GM12878 (cell line): ENCODE measurements around the gene LAMA4. TPM values are rescaled to one million over a fixed set of nuclear protein-coding genes. Genes with fewer than 3 reads are reported as not detected.

Experiments used
- ATAC-seq: fragments of 200-7000 bp; cut with Tn5 transposase; 3 replicates; pipeline ENCODE4 v1.9.1; 2020; ENCODE audit warnings: mild to moderate bottlenecking, moderate library complexity
- BruUV-seq: library from RNA; stranded (reverse); fragments of 400-500 nt; replicated peaks from 2 replicates; lab custom pipeline; 2021; lab: Mats Ljungman, UMichigan
- CTCF ChIA-PET: fragments of 300-600 bp; sonication (Branson Sonifier 250); formaldehyde crosslinking; extraction: SDS; loops from one replicate; lab custom pipeline; 2021; ENCODE audit warnings: inconsistent platforms; lab: Yijun Ruan, JAX
- POLR2A ChIA-PET: fragments of 350-600 bp; formaldehyde crosslinking; extraction: SDS; loops from one replicate; lab custom pipeline; 2021; ENCODE audit warnings: inconsistent platforms; lab: Charles Lee
- RAD21 ChIA-PET: fragments of 300-600 bp; sonication (Branson Sonifier 250); formaldehyde crosslinking; loops from one replicate; lab custom pipeline; 2023; ENCODE audit warnings: antibody characterized with exemption; ENCODE audit not compliant: unreplicated experiment; lab: Charles Lee
- SMC1A ChIA-PET: fragments of 300-600 bp; sonication (Branson Sonifier 250); formaldehyde crosslinking; loops from one replicate; lab custom pipeline; 2023; ENCODE audit not compliant: unreplicated experiment, uncharacterized antibody; lab: Charles Lee
- DNase-seq: peaks from one replicate; pipeline ENCODE4 v3.0.0-alpha.2; 2011; ENCODE audit warnings: low read depth, low spot score
- FAIRE-seq: peaks from 3 replicates; lab custom pipeline; 2011; peaks lifted over from hg19 to GRCh38; lab: Jason Lieb, UNC
- H2AFZ ChIP-seq: 2 replicates; pipeline ENCODE4 v1.6.0; 2011; ENCODE audit warnings: low read depth, low read length, control low read depth; ENCODE audit not compliant: control insufficient read depth
- H3K27ac ChIP-seq: 2 replicates; pipeline ENCODE4 v1.5.1; 2011; ENCODE audit warnings: control low read depth; ENCODE audit not compliant: control insufficient read depth, insufficient read depth
- H3K27me3 ChIP-seq, 2 experiments: replicated peaks in 1 of 2; 2 replicates each; pipeline versions ENCODE4 v1.6.0 to v1.6.1; 2011; ENCODE audit warnings: low read length in 1 of 2; ENCODE audit not compliant: control insufficient read depth in 2 of 2, insufficient read depth in 2 of 2
- H3K36me3 ChIP-seq, 2 experiments: 2 replicates each; pipeline ENCODE4 v1.5.1; 2011; ENCODE audit warnings: low read length in 1 of 2; ENCODE audit not compliant: control insufficient read depth in 2 of 2, insufficient read depth in 2 of 2
- H3K4me1 ChIP-seq: 2 replicates; pipeline ENCODE4 v1.6.1; 2011; ENCODE audit warnings: mild to moderate bottlenecking, low read length, moderate library complexity, mixed read lengths; ENCODE audit not compliant: control insufficient read depth, insufficient read depth
- H3K4me2 ChIP-seq: 2 replicates; pipeline ENCODE4 v1.6.0; 2011; ENCODE audit warnings: control low read depth; ENCODE audit not compliant: control insufficient read depth, insufficient read depth
- H3K4me3 ChIP-seq: fragments of 200-600 bp; sonication (generic); 2 replicates; pipeline ENCODE4 v1.5.1; 2016
- H3K79me2 ChIP-seq: 2 replicates; pipeline ENCODE4 v1.6.0; 2011; ENCODE audit warnings: low read length; ENCODE audit not compliant: control insufficient read depth, insufficient read depth
- H3K9ac ChIP-seq: 2 replicates; pipeline ENCODE4 v1.8.0; 2011; ENCODE audit warnings: low read length, control low read depth, mixed read lengths; ENCODE audit not compliant: control insufficient read depth, insufficient read depth
- H3K9me3 ChIP-seq: replicated peaks from 3 replicates; pipeline ENCODE4 v1.5.1; 2011; ENCODE audit warnings: mild to moderate bottlenecking, low read length; ENCODE audit not compliant: control insufficient read depth, insufficient read depth
- H4K20me1 ChIP-seq: 2 replicates; pipeline ENCODE4 v1.6.0; 2011; ENCODE audit not compliant: control insufficient read depth, insufficient read depth
- ELK1 ChIP-seq: IDR thresholded peaks from 2 replicates; pipeline ENCODE4 v1.6.1; 2012; ENCODE audit warnings: low read depth, low read length, improper control_type of control experiment
- FOS ChIP-seq: IDR thresholded peaks from 3 replicates; pipeline ENCODE4 v1.6.1; 2011; ENCODE audit warnings: borderline replicate concordance; ENCODE audit not compliant: insufficient read length; ENCODE audit errors: extremely low read depth
- HSF1 ChIP-seq: fragments of 150-350 bp; IDR thresholded peaks from 2 replicates; pipeline ENCODE4 v1.6.1; 2014; ENCODE audit warnings: mild to moderate bottlenecking, low read depth, low read length
- MEF2B ChIP-seq: fragments of 450-650 bp; IDR thresholded peaks from 2 replicates; pipeline ENCODE4 v1.6.1; 2018; ENCODE audit warnings: mild to moderate bottlenecking, moderate library complexity; ENCODE audit not compliant: partially characterized antibody, poor library complexity, severe bottlenecking
- MLLT1 ChIP-seq: fragments of 450-650 bp; IDR thresholded peaks from 2 replicates; pipeline ENCODE4 v1.6.1; 2016; ENCODE audit warnings: mild to moderate bottlenecking
- MYB ChIP-seq: fragments of 150-350 bp; IDR thresholded peaks from 2 replicates; pipeline ENCODE4 v1.6.1; 2014; ENCODE audit warnings: mild to moderate bottlenecking, low read depth, low read length, borderline replicate concordance
- NR2F1 ChIP-seq: fragments of 450-650 bp; conservative IDR thresholded peaks from 2 replicates; pipeline ENCODE4 v1.6.1; 2017; ENCODE audit warnings: mild to moderate bottlenecking
- PML ChIP-seq: IDR thresholded peaks from 2 replicates; pipeline ENCODE4 v1.6.1; 2012; ENCODE audit warnings: low read length, inconsistent platforms
- TARDBP ChIP-seq: IDR thresholded peaks from 2 replicates; pipeline ENCODE4 v1.6.1; 2016; ENCODE audit warnings: borderline replicate concordance
- ZBTB33 ChIP-seq: fragments of 450-650 bp; IDR thresholded peaks from 2 replicates; pipeline ENCODE4 v1.6.1; 2017; ENCODE audit warnings: mild to moderate bottlenecking
- ZNF207 ChIP-seq: fragments of 450-650 bp; IDR thresholded peaks from 2 replicates; pipeline ENCODE4 v1.6.1; 2014; ENCODE audit warnings: antibody characterized with exemption, mild to moderate bottlenecking, borderline replicate concordance
- WGBS: methylation state at CpG from one replicate; pipeline ENCODE4 v1.1.6; 2016; ENCODE audit warnings: low lambda C conversion rate; ENCODE audit not compliant: insufficient replicate concordance, insufficient coverage; ENCODE audit errors: missing lambda C conversion rate; 5-methylcytosine and 5-hydroxymethylcytosine counted together
- in situ Hi-C: fragments of 300-500 bp; cut with MboI; formaldehyde crosslinking; loops from 9 replicates; pipeline ENCODE4 v1.14.3; 2018; ENCODE audit warnings: mixed read lengths
- intact Hi-C: fragments of 100-400 bp; cut with micrococcal nuclease; formaldehyde crosslinking; loops from one replicate; pipeline ENCODE4 v1.14.2; 2022; ENCODE audit not compliant: unreplicated experiment
- polyA plus RNA-seq, 11 experiments: library from polyadenylated mRNA; depleted of rRNA in 4 of 11; unstranded in 6 of 11; stranded (reverse) in 5 of 11; fragments of >200 nt; fragmentation: Nextera tagmentation in 4 of 11; fragmentation: Illumina TruSeq in 1 of 11; extraction: Ambion mirVana in 4 of 11; extraction: Trizol in 1 of 11; gene quantifications; 1 replicate in 1 of 11; 2 replicates in 10 of 11; pipeline versions ENCODE4 v1.2.1 to v1.2.3, GENCODE V29; 2011 to 2016; ENCODE audit warnings: inconsistent platforms in 2 of 11, missing spikeins in 2 of 11, low read depth in 1 of 11
- total RNA-seq, 4 experiments: library from RNA; depleted of rRNA in 3 of 4; stranded (reverse); fragments of >200 nt in 3 of 4; fragmentation: Illumina TruSeq in 1 of 4; extraction: Trizol in 1 of 4; gene quantifications; 2 replicates each; pipeline versions ENCODE4 v1.2.1 to v1.2.3, GENCODE V29; 2013 to 2021

LAMA4 gene
- total and polyA plus RNA-seq, 10 of the 15 experiments (the other 5 are each of a cell fraction or from before 2014, with no cell fraction given), result 0.11 to 0.21 (median 0.14) TPM; not detected in 7

GRCh38 chr6:112081569-112081968 is 172.8 kb downstream of the LAMA4 start:
- no peaks in the 10 kb centered on the region for H3K9me3 ChIP-seq
- no peak overlapping the region for H3K27ac ChIP-seq
- BruUV-seq, result no TSS peak
- intact Hi-C loops (no loop called here), in situ Hi-C loops (no loop called here)
- no peak overlapping the region for H3K4me3 ChIP-seq
- ChIA-PET RAD21 (interaction anchor here (0.6 kb wide), 1 partner anchor 182 kb away, joined by 4 read pairs; no protein-coding TSS in a partner anchor), POLR2A (no interaction called here), CTCF (interaction anchor here (0.6 to 1.2 kb wide), 5 partner anchors 24 to 292 kb away, joined by 3 to 6 read pairs (median 3); no protein-coding TSS in a partner anchor), SMC1A (interaction anchor here (0.6 kb wide), 1 partner anchor 770 kb away, joined by 4 read pairs; no protein-coding TSS in a partner anchor)
- H2AFZ ChIP-seq, result no peak overlapping the region
- WGBS, result 98% methylated on average over 4 of the region's 4 CpGs
- no peak for TF ChIP-seq MYB
- no peak for TF ChIP-seq TARDBP
- TF ChIP-seq ELK1, result no peak
- no peak for TF ChIP-seq MEF2B
- no peak for TF ChIP-seq NR2F1
- no peak for TF ChIP-seq ZNF207
- no peak for TF ChIP-seq FOS
- no peak for TF ChIP-seq ZBTB33
- TF ChIP-seq PML, result no peak
- TF ChIP-seq MLLT1, result no peak
- TF ChIP-seq HSF1, result no peak
- no peaks in the 10 kb centered on the region for H3K79me2 ChIP-seq
- no peaks in the 10 kb centered on the region for H4K20me1 ChIP-seq
- DNase-seq (no peak), ATAC-seq (no peak), FAIRE-seq (no peak)
- H3K4me1 ChIP-seq, result no peaks in the 10 kb centered on the region
- no peak overlapping the region for H3K4me2 ChIP-seq
- H3K27me3 ChIP-seq, result no peaks in the 10 kb centered on the region
- H3K36me3 ChIP-seq, result no peaks in the 10 kb centered on the region; a peak in 1 of 4 replicates
- H3K9ac ChIP-seq, result no peak overlapping the region
